ENCODE results near the gene TRMO. TPM values are rescaled to one million over a fixed set of nuclear protein-coding genes. Genes with fewer than 3 reads are reported as not detected.

Gene TRMO
- total RNA-seq, 4 donors from 2014 or later, result 16.0 to 41.1 (median 20.7) TPM

DNA sequence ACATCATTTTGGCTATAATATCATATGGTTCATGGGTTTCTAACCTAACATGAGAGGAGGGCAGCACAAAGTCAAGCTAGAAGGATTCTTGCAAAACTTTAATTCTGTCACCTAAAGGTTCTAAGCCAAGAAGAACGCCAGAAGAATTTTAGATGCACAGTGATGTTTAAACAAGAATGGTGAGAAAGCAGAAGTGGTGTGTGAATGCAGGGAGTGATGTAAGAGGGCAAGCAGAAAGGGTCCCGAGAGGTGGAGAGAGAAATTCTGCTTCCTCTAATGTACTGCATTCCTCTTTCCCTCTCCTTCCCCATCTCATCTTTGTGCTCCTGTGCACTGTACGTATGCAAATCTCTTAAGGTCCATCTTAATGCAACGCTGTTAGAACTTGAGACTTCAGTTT is 2.1 kb upstream of the TRMO start:
- no peak for DNase-seq
- peaks cover 0 to 17% (median 0%) of the 10 kb centered on the region in 4 donors for H3K27me3 ChIP-seq
- no peaks in the 10 kb centered on the region for H3K9me3 ChIP-seq
- H3K36me3 ChIP-seq, result no peaks in the 10 kb centered on the region
- peaks cover 9 to 40% (median 17%) of the 10 kb centered on the region in 3 donors for H3K4me1 ChIP-seq
- no peak overlapping the region for H3K4me3 ChIP-seq
- intact Hi-C loops (cut with DNase I), result loop anchor here (10.0 kb wide), 1 partner anchor 110 kb away; no protein-coding TSS in a partner anchor
- 37 to 48% methylated on average over 4 of the region's 4 CpGs for WGBS, 2 donors
- H3K27ac ChIP-seq, result no peak overlapping the region
- TF ChIP-seq POLR2A (IDR thresholded peaks at IDR 0.05), result no peak
- TF ChIP-seq, protein P1, sequence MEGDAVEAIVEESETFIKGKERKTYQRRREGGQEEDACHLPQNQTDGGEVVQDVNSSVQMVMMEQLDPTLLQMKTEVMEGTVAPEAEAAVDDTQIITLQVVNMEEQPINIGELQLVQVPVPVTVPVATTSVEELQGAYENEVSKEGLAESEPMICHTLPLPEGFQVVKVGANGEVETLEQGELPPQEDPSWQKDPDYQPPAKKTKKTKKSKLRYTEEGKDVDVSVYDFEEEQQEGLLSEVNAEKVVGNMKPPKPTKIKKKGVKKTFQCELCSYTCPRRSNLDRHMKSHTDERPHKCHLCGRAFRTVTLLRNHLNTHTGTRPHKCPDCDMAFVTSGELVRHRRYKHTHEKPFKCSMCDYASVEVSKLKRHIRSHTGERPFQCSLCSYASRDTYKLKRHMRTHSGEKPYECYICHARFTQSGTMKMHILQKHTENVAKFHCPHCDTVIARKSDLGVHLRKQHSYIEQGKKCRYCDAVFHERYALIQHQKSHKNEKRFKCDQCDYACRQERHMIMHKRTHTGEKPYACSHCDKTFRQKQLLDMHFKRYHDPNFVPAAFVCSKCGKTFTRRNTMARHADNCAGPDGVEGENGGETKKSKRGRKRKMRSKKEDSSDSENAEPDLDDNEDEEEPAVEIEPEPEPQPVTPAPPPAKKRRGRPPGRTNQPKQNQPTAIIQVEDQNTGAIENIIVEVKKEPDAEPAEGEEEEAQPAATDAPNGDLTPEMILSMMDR (IDR thresholded peaks at IDR 0.05), result no peak

DNA sequence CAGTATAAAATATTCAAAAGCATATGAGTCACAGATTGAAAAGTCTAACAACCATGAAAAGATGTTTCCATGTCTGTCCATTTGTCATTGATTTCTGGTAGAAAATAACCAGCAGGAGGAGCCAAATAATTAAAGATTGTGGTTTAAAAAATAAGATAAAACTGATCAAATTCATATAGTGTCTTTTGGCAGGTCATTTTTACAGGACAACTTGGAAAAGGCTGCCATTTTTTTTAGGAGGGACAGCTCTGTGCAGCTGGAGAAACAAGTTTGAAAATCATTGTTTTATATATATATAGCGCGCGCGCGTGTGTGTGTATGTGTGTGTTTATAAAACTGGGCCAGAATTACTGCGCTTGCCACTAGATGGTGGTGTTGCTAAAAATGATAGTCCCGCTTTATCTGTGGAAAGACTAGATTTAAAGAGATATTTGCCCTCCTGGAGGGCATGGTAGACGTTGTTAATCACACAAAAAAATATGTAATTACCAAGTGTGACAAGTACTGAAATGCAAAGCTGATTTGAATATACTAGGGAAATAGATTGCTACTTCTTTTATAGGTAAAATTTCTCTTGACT is 1.3 kb upstream of the TRMO start:
- Histone ChIP-seq H3K27ac (peak overlapping the region in 3 of 4 donors; percentile 96 to 98 (median 97)), H3K27me3 (peaks cover 0 to 17% (median 0%) of the 10 kb centered on the region in 4 donors), H3K4me1 (peaks cover 9 to 47% (median 17%) of the 10 kb centered on the region in 3 donors), H3K9me3 (no peaks in the 10 kb centered on the region), H3K36me3 (no peaks in the 10 kb centered on the region), H3K4me3 (peak overlapping the region; percentile 3 to 91 (median 46))
- intact Hi-C loops (cut with DNase I), result loop anchor here (10.0 kb wide), 1 partner anchor 111 kb away; no protein-coding TSS in a partner anchor
- TF ChIP-seq, protein P1 (IDR thresholded peaks at IDR 0.05), result peak; percentile 74 to 87 (median 82)
- TF ChIP-seq POLR2A (IDR thresholded peaks at IDR 0.05), result no peak
- WGBS, 2 donors, result 0% methylated on average over 8 of the region's 8 CpGs
- DNase-seq, result peak; percentile 43

DNA sequence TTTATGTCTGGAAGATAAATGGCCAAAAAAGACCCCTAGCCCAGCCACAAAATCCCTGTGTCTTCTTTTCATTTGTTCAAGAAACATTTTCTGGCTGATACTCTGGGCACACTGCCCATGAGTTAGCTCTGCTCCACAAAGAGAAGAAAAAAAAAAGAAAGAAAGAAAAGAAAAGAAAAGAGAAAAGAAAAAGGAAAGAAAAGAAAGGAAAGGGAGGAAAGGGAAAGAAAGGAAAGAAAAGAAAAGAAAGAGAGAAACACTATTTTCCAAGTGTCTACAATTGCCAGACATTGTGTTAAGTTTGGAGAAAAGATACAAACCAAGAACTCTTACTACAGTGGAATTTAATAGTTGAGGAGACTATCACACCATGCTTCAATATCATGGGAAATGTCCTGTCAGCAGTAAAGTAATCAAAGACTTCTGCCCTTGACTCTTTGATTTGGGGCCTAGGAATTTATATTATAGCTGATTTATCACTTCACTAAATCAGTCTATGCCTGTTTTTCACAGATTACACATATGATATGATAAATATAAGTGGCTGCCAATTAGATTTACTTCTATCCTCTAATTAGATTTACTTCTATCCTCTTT is 3.0 kb downstream of the TRMO start:
- Histone ChIP-seq H3K9me3 (no peaks in the 10 kb centered on the region), H3K27me3 (no peaks in the 10 kb centered on the region), H3K27ac (peak overlapping the region in 1 of 4 donors; percentile 98), H3K4me3 (no peak overlapping the region), H3K36me3 (peaks cover 0 to 19% (median 0%) of the 10 kb centered on the region in 3 donors), H3K4me1 (peaks cover 9 to 48% (median 17%) of the 10 kb centered on the region in 3 donors)
- TF ChIP-seq, protein P1 (IDR thresholded peaks at IDR 0.05), result no peak
- TF ChIP-seq POLR2A (IDR thresholded peaks at IDR 0.05), result no peak
- no peak for DNase-seq
- intact Hi-C loops (cut with DNase I), result no loop called here

DNA sequence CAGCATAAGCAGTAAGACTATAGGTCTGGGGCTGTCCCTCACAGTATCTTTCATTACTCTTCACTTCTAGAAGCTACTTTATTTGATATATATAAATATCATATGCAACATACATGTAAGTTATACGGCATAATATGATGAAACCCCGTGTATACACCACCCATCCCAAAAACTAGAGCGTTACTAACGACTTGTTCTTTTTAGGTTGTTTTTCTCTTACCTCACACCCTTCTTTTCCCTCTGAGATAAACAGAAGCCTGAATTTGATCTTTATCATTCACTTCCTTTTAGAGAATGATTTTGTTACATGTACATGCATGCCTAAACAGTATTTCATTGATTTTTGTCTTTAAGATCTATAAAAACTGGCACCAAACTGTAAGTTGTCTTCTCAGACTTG is 3.7 kb downstream of the TRMO start:
- Histone ChIP-seq H3K27ac (no peak overlapping the region), H3K36me3 (peaks cover 0 to 24% (median 0%) of the 10 kb centered on the region in 3 donors), H3K9me3 (no peaks in the 10 kb centered on the region), H3K4me3 (no peak overlapping the region), H3K4me1 (peaks cover 9 to 41% (median 17%) of the 10 kb centered on the region in 3 donors), H3K27me3 (no peaks in the 10 kb centered on the region)
- DNase-seq, result no peak
- TF ChIP-seq, protein P1 (IDR thresholded peaks at IDR 0.05), result no peak
- TF ChIP-seq POLR2A (IDR thresholded peaks at IDR 0.05), result no peak
- intact Hi-C loops (cut with DNase I), result no loop called here
- WGBS, 2 donors, result 35 to 49% methylated on average over 4 of the region's 4 CpGs

DNA sequence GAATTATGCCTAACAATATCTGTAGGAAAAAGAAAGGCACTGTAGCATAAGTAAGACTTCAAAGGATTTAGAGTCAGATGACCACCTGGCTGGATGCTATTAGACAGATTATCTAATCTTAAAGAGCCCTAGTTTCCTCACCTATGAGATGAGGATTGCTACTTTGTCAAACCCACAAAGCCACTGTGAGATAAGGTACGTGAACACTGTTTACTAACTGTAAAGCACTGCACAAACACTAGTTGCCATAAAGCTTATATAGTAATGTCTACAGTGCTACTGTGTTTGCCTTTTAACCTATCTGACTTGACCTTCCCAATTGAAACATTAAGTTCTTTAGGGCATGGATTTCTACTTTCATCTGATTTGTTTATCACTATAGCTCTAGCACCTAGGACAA is 10.3 kb downstream of the TRMO start:
- DNase-seq, result no peak
- intact Hi-C loops (cut with DNase I), result no loop called here
- Histone ChIP-seq H3K27ac (no peak overlapping the region), H3K4me3 (no peak overlapping the region), H3K36me3 (peaks cover 13 to 91% (median 14%) of the 10 kb centered on the region in 3 donors), H3K4me1 (peaks cover 0 to 40% (median 0%) of the 10 kb centered on the region in 3 donors), H3K27me3 (no peaks in the 10 kb centered on the region), H3K9me3 (no peaks in the 10 kb centered on the region)
- TF ChIP-seq POLR2A (IDR thresholded peaks at IDR 0.05), result no peak
- TF ChIP-seq, protein P1 (IDR thresholded peaks at IDR 0.05), result no peak
- WGBS, 2 donors, result 71 to 72% methylated on average over 1 of the region's 1 CpG
